ENCODE results near the gene OR10G8.

DNA sequence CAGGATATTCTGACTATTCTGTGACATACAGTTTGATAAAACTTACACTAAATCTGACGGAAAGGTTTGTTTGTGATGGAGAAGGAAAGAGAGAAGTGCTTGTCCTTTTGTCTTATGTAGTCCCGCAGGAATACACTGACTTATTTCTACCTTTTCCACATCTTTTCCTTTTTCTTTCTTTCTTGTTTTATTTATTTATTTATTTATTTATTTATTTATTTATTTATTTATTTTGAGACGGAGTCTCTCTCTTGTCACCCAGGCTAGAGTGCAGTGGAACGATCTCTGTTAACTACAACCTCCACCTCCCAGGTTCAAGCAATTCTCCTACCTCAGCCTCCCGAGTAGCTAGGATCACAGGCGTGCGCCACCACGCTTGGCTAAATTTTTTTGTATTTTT is 45.5 kb downstream of the OR10G8 start:
- TF ChIP-seq, protein P1, sequence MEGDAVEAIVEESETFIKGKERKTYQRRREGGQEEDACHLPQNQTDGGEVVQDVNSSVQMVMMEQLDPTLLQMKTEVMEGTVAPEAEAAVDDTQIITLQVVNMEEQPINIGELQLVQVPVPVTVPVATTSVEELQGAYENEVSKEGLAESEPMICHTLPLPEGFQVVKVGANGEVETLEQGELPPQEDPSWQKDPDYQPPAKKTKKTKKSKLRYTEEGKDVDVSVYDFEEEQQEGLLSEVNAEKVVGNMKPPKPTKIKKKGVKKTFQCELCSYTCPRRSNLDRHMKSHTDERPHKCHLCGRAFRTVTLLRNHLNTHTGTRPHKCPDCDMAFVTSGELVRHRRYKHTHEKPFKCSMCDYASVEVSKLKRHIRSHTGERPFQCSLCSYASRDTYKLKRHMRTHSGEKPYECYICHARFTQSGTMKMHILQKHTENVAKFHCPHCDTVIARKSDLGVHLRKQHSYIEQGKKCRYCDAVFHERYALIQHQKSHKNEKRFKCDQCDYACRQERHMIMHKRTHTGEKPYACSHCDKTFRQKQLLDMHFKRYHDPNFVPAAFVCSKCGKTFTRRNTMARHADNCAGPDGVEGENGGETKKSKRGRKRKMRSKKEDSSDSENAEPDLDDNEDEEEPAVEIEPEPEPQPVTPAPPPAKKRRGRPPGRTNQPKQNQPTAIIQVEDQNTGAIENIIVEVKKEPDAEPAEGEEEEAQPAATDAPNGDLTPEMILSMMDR (IDR thresholded peaks at IDR 0.05; ENCODE audit: control extremely low read depth in 1 of 3, insufficient read depth in 1 of 3, low read depth in 1 of 3, low read length in 3 of 3): no peak
- TF ChIP-seq EP300 (IDR thresholded peaks at IDR 0.05; ENCODE audit: borderline replicate concordance in 1 of 2, low read depth in 2 of 2, low read length in 2 of 2): no peak
- TF ChIP-seq RAD21 (IDR thresholded peaks at IDR 0.05 in 1 of 2, conservative IDR thresholded peaks at IDR 0.05 in 1 of 2; ENCODE audit: low read depth in 2 of 2, low read length in 2 of 2): no peak
- TF ChIP-seq TCF12 (IDR thresholded peaks at IDR 0.05; ENCODE audit: low read depth, low read length): no peak
- TF ChIP-seq SRF (IDR thresholded peaks at IDR 0.05; ENCODE audit: low read depth, low read length): no peak
- no peak for TF ChIP-seq POLR2AphosphoS5 (IDR thresholded peaks at IDR 0.05; ENCODE audit: low read depth, low read length)
- TF ChIP-seq POLR2A (IDR thresholded peaks at IDR 0.05; ENCODE audit: control extremely low read depth in 1 of 2, low read depth in 2 of 2, low read length in 2 of 2): no peak
- no peak for TF ChIP-seq CHD2 (IDR thresholded peaks at IDR 0.05; ENCODE audit: low read length)
- TF ChIP-seq CEBPB (IDR thresholded peaks at IDR 0.05; ENCODE audit: low read depth, low read length): no peak
- no peak for TF ChIP-seq RFX5 (IDR thresholded peaks at IDR 0.05; ENCODE audit: borderline replicate concordance, low read depth, low read length)

Measured in H1 (cell line).